H9 (cell line): ENCODE data around the gene CRYBA2. TPM values are rescaled to one million over a fixed set of nuclear protein-coding genes. Genes with fewer than 3 reads are reported as not detected.

Source experiments
- DNase-seq: peaks from one replicate; pipeline ENCODE4 v3.0.0-alpha.2; 2017
- H2AFZ ChIP-seq: one replicate; pipeline ENCODE4 v1.6.1; 2013; ENCODE audit warnings: mild to moderate bottlenecking, low read length, control low read depth, moderate library complexity
- H2AK5ac ChIP-seq: 2 replicates; pipeline ENCODE4 v1.6.1; 2013; ENCODE audit warnings: low read length, control low read depth, mixed read lengths; ENCODE audit not compliant: insufficient read length
- H2BK120ac ChIP-seq: one replicate; pipeline ENCODE4 v1.6.1; 2013; ENCODE audit warnings: low read depth, mild to moderate bottlenecking, low read length, control low read depth, inconsistent platforms; ENCODE audit not compliant: poor library complexity, severe bottlenecking
- H2BK12ac ChIP-seq: 2 replicates; pipeline ENCODE4 v1.6.1; 2013; ENCODE audit warnings: low read length, control low read depth, mixed read lengths, low read depth; ENCODE audit not compliant: insufficient read length
- H2BK15ac ChIP-seq: 2 replicates; pipeline ENCODE4 v1.6.1; 2013; ENCODE audit warnings: low read depth, low read length, control low read depth
- H2BK20ac ChIP-seq: one replicate; pipeline ENCODE4 v1.6.1; 2013; ENCODE audit warnings: low read depth, mild to moderate bottlenecking, low read length, control low read depth, inconsistent platforms; ENCODE audit not compliant: poor library complexity, severe bottlenecking
- H2BK5ac ChIP-seq: 2 replicates; pipeline ENCODE4 v1.6.1; 2013; ENCODE audit warnings: low read length, control low read depth, mixed read lengths; ENCODE audit not compliant: insufficient read length
- H3K14ac ChIP-seq: 2 replicates; pipeline ENCODE4 v1.6.1; 2013; ENCODE audit warnings: low read length, control low read depth; ENCODE audit not compliant: insufficient read depth
- H3K18ac ChIP-seq: 2 replicates; pipeline ENCODE4 v1.6.1; 2013; ENCODE audit warnings: low read depth, mild to moderate bottlenecking, mixed read lengths, low read length, control low read depth; ENCODE audit not compliant: insufficient read length
- H3K23ac ChIP-seq: 2 replicates; pipeline ENCODE4 v1.6.1; 2013; ENCODE audit warnings: low read length, control low read depth, mixed read lengths, low read depth; ENCODE audit not compliant: insufficient read length
- H3K23me2 ChIP-seq: 2 replicates; pipeline ENCODE4 v1.6.1; 2013; ENCODE audit warnings: low read depth, mild to moderate bottlenecking, mixed read lengths, low read length, control low read depth; ENCODE audit not compliant: insufficient read length, poor library complexity, severe bottlenecking
- H3K27ac ChIP-seq: 2 replicates; pipeline ENCODE4 v1.5.1; 2013; ENCODE audit warnings: low read length, control low read depth, mixed read lengths, low read depth; ENCODE audit not compliant: insufficient read length
- H3K27me3 ChIP-seq: 2 replicates; pipeline ENCODE4 v1.6.1; 2013; ENCODE audit warnings: low read length, control low read depth, inconsistent platforms; ENCODE audit not compliant: insufficient read depth
- H3K4ac ChIP-seq: 2 replicates; pipeline ENCODE4 v1.6.1; 2013; ENCODE audit warnings: low read depth, mild to moderate bottlenecking, control low read depth, inconsistent platforms, low read length, moderate library complexity
- H3K4me1 ChIP-seq: 2 replicates; pipeline ENCODE4 v1.6.1; 2013; ENCODE audit warnings: low read length, control low read depth, inconsistent platforms; ENCODE audit not compliant: insufficient read depth
- H3K4me2 ChIP-seq: 2 replicates; pipeline ENCODE4 v1.6.1; 2013; ENCODE audit warnings: low read length, control low read depth, mixed read lengths; ENCODE audit not compliant: insufficient read length, insufficient read depth
- H3K56ac ChIP-seq: 2 replicates; pipeline ENCODE4 v1.6.1; 2013; ENCODE audit warnings: low read depth, mild to moderate bottlenecking, mixed read lengths, low read length, control low read depth; ENCODE audit not compliant: insufficient read length
- H3K79me1 ChIP-seq: 2 replicates; pipeline ENCODE4 v1.6.1; 2013; ENCODE audit warnings: low read depth, mild to moderate bottlenecking, moderate library complexity, low read length, control low read depth, inconsistent platforms; ENCODE audit not compliant: insufficient read depth, poor library complexity, severe bottlenecking
- H3K79me2 ChIP-seq: 2 replicates; pipeline ENCODE4 v1.6.1; 2013; ENCODE audit warnings: low read length, control low read depth, inconsistent platforms; ENCODE audit not compliant: insufficient read depth
- H3K9ac ChIP-seq: 2 replicates; pipeline ENCODE4 v1.6.1; 2013; ENCODE audit warnings: low read length, control low read depth, mixed read lengths; ENCODE audit not compliant: insufficient read length; ENCODE audit errors: extremely low read depth
- H3K9me3 ChIP-seq: one replicate; pipeline ENCODE4 v1.6.1; 2013; ENCODE audit warnings: low read depth, low read length, inconsistent platforms; ENCODE audit not compliant: control insufficient read depth
- H3T11ph ChIP-seq: one replicate; pipeline ENCODE4 v1.6.1; 2013; ENCODE audit warnings: mild to moderate bottlenecking, low read length, control low read depth, inconsistent platforms
- H4K20me1 ChIP-seq: one replicate; pipeline ENCODE4 v1.6.1; 2013; ENCODE audit not compliant: control insufficient read depth, insufficient read length, insufficient read depth
- H4K5ac ChIP-seq: 2 replicates; pipeline ENCODE4 v1.6.1; 2013; ENCODE audit warnings: low read depth, mild to moderate bottlenecking, mixed read lengths, low read length, control low read depth; ENCODE audit not compliant: insufficient read length
- H4K8ac ChIP-seq: replicated peaks from 2 replicates; pipeline ENCODE4 v1.6.1; 2013; ENCODE audit warnings: low read length, control low read depth, mixed read lengths, low read depth; ENCODE audit not compliant: insufficient read length
- H4K91ac ChIP-seq: 2 replicates; pipeline ENCODE4 v1.6.1; 2013; ENCODE audit warnings: low read depth, mild to moderate bottlenecking, moderate library complexity, mixed read lengths, low read length, control low read depth; ENCODE audit not compliant: insufficient read length
- H3K27ac Mint-ChIP-seq, 3 experiments: 2 replicates in 2 of 3; 3 replicates in 1 of 3; pipeline ENCODE4 v1.8.0; 2020 to 2021; ENCODE audit warnings: mixed read lengths in 3 of 3, mild to moderate bottlenecking in 1 of 3, moderate library complexity in 1 of 3
- H3K27me3 Mint-ChIP-seq: 2 replicates; pipeline ENCODE4 v1.8.0; 2021; ENCODE audit warnings: low read depth, mild to moderate bottlenecking, moderate library complexity, mixed read lengths
- H3K36me3 Mint-ChIP-seq, 3 experiments: 2 replicates in 2 of 3; 3 replicates in 1 of 3; pipeline ENCODE4 v1.8.0; 2020 to 2021; ENCODE audit warnings: low read depth in 3 of 3, mixed read lengths in 3 of 3; ENCODE audit not compliant: insufficient read depth in 1 of 3
- H3K4me1 Mint-ChIP-seq, 2 experiments: 2 replicates each; pipeline ENCODE4 v1.8.0; 2020; ENCODE audit warnings: mixed read lengths in 2 of 2
- H3K4me3 Mint-ChIP-seq, 2 experiments: 2 replicates in 1 of 2; 3 replicates in 1 of 2; pipeline ENCODE4 v1.8.0; 2020 to 2021; ENCODE audit warnings: mild to moderate bottlenecking in 2 of 2, mixed read lengths in 2 of 2, moderate library complexity in 1 of 2
- H3K9me3 Mint-ChIP-seq, 2 experiments: 2 replicates in 1 of 2; 3 replicates in 1 of 2; pipeline ENCODE4 v1.8.0; 2020; ENCODE audit warnings: mild to moderate bottlenecking in 2 of 2, mixed read lengths in 2 of 2, moderate library complexity in 1 of 2
- WGBS: extraction: QIAGEN DNeasy Blood & Tissue Kit; methylation state at CpG from one replicate; pipeline ENCODE4 v1.1.7; 2013; ENCODE audit warnings: missing lambda C conversion rate, low lambda C conversion rate, mixed read lengths; ENCODE audit not compliant: insufficient read length; ENCODE audit errors: extremely low coverage; 5-methylcytosine and 5-hydroxymethylcytosine counted together
- total RNA-seq: library from RNA; stranded (reverse); gene quantifications from 2 replicates; pipeline ENCODE4 v1.2.1, GENCODE V29; 2021
- TF ChIP-seq, protein P1 (sequence below): fragments of 200-600 bp; sonication (generic); conservative IDR thresholded peaks from 3 replicates; pipeline ENCODE4 v1.8.0; 2021; ENCODE audit warnings: antibody characterized with exemption, mild to moderate bottlenecking

CRYBA2 gene
- total RNA-seq, 1 experiment from 2014 or later: not detected

DNA sequence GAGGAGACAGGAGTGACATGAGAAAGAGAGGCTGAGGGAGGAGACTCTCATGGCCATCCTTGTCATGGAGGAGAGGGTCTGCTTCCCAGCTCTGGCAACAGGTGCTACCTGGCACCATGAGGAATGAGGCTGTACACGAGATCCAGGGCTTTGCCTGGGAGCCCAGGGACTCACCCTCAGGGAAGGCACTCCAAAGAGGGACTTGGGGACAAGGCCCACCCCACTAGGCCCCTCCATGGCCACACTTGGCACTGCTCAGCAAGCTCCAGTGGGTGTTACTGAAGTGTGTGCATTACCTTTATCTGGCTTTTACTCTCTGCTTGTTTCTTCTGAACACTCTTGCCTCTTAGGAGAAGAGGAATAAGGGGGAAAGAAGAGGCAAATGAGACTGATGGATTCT is 45.4 kb upstream of the CRYBA2 start:
- Histone ChIP-seq H2AK5ac (no peak overlapping the region), H3K27me3 (no peaks in the 10 kb centered on the region; the same call in 1 of the 2 replicates), H2AFZ (no peak overlapping the region), H3T11ph (no peak overlapping the region), H3K56ac (no peak overlapping the region), H3K27ac (no peak overlapping the region), H2BK20ac (no peak overlapping the region), H4K91ac (no peak overlapping the region), H4K20me1 (no peaks in the 10 kb centered on the region), H2BK120ac (no peak overlapping the region), H3K4me2 (no peak overlapping the region), H4K5ac (no peak overlapping the region), H2BK15ac (no peak overlapping the region), H3K18ac (no peak overlapping the region), H3K9ac (no peak overlapping the region), H2BK5ac (no peak overlapping the region), H3K4ac (no peak overlapping the region), H3K4me1 (peaks cover 3% of the 10 kb centered on the region; the same call in 1 of the 2 replicates), H3K23me2 (peaks cover 6% of the 10 kb centered on the region), H3K14ac (no peak overlapping the region), H2BK12ac (no peak overlapping the region), H4K8ac (no peak overlapping the region), H3K79me2 (no peaks in the 10 kb centered on the region), H3K9me3 (no peaks in the 10 kb centered on the region), H3K23ac (no peak overlapping the region), H3K79me1 (no peaks in the 10 kb centered on the region)
- no CpG with 5 or more reads among the region's 1 CpG for WGBS
- Mint-ChIP-seq H3K4me3 (no peak overlapping the region), H3K27me3 (peaks cover 66% of the 10 kb centered on the region), H3K36me3 (no peaks in the 10 kb centered on the region), H3K4me1 (peaks cover 6 to 11% of the 10 kb centered on the region in 2 experiments), H3K27ac (no peak overlapping the region), H3K9me3 (no peaks in the 10 kb centered on the region)
- TF ChIP-seq, protein P1, sequence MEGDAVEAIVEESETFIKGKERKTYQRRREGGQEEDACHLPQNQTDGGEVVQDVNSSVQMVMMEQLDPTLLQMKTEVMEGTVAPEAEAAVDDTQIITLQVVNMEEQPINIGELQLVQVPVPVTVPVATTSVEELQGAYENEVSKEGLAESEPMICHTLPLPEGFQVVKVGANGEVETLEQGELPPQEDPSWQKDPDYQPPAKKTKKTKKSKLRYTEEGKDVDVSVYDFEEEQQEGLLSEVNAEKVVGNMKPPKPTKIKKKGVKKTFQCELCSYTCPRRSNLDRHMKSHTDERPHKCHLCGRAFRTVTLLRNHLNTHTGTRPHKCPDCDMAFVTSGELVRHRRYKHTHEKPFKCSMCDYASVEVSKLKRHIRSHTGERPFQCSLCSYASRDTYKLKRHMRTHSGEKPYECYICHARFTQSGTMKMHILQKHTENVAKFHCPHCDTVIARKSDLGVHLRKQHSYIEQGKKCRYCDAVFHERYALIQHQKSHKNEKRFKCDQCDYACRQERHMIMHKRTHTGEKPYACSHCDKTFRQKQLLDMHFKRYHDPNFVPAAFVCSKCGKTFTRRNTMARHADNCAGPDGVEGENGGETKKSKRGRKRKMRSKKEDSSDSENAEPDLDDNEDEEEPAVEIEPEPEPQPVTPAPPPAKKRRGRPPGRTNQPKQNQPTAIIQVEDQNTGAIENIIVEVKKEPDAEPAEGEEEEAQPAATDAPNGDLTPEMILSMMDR: no peak
- DNase-seq: no peak
